DOHH2 (cell line): Measurements from ENCODE around the gene CDH4.

Experiments used
- H3F3A ChIP-seq: fragments of 200-600 bp; sonication (generic), shearing (Covaris generic); 2 replicates; pipeline ENCODE4 v1.6.0; 2016; ENCODE audit warnings: antibody characterized with exemption, mild to moderate bottlenecking; ENCODE audit not compliant: control insufficient read depth, insufficient read depth
- H3K27ac ChIP-seq: fragments of 200-600 bp; sonication (generic); 2 replicates; pipeline ENCODE4 v1.5.1; 2014; ENCODE audit warnings: low read depth, mild to moderate bottlenecking, low read length, moderate library complexity
- H3K27me3 ChIP-seq: fragments of 200-600 bp; sonication (generic); 2 replicates; pipeline ENCODE4 v1.6.1; 2014; ENCODE audit warnings: mild to moderate bottlenecking, low read length, mixed read lengths; ENCODE audit not compliant: control insufficient read depth
- H3K36me3 ChIP-seq: fragments of 200-600 bp; sonication (generic); 2 replicates; pipeline ENCODE4 v1.6.1; 2014; ENCODE audit warnings: mild to moderate bottlenecking, low read length, moderate library complexity, mixed read lengths; ENCODE audit not compliant: control insufficient read depth
- H3K4me1 ChIP-seq: fragments of 200-600 bp; sonication (generic); 2 replicates; pipeline ENCODE4 v1.6.1; 2014; ENCODE audit warnings: mild to moderate bottlenecking, low read length, mixed read lengths; ENCODE audit not compliant: control insufficient read depth
- H3K4me2 ChIP-seq: fragments of 200-600 bp; sonication (generic); 2 replicates; pipeline ENCODE4 v1.6.0; 2014; ENCODE audit warnings: mild to moderate bottlenecking, low read length, moderate library complexity
- H3K4me3 ChIP-seq: fragments of 200-600 bp; sonication (generic); 2 replicates; pipeline ENCODE4 v1.5.1; 2014; ENCODE audit warnings: mild to moderate bottlenecking, low read length, mixed read lengths
- H3K79me2 ChIP-seq: fragments of 200-600 bp; sonication (generic); 2 replicates; pipeline ENCODE4 v1.6.1; 2014; ENCODE audit warnings: mild to moderate bottlenecking, low read length, mixed read lengths; ENCODE audit not compliant: control insufficient read depth
- H3K9me2 ChIP-seq: fragments of 200-600 bp; sonication (generic); replicated peaks from 2 replicates; pipeline ENCODE4 v1.6.1; 2014; ENCODE audit warnings: mild to moderate bottlenecking, low read length, mixed read lengths; ENCODE audit not compliant: control insufficient read depth
- H3K9me3 ChIP-seq: fragments of 200-600 bp; sonication (generic); 2 replicates; pipeline ENCODE4 v1.6.1; 2014; ENCODE audit warnings: antibody characterized with exemption, low read length, mixed read lengths; ENCODE audit not compliant: control insufficient read depth, insufficient read depth
- H4K20me1 ChIP-seq: fragments of 200-600 bp; sonication (generic); 2 replicates; pipeline ENCODE4 v1.6.0; 2014; ENCODE audit warnings: low read depth, mild to moderate bottlenecking, antibody characterized with exemption, low read length, moderate library complexity; ENCODE audit not compliant: control insufficient read depth, insufficient read depth
- EZH2phosphoT487 ChIP-seq: fragments of 200-600 bp; sonication (generic); IDR thresholded peaks from 2 replicates; pipeline ENCODE4 v1.6.1; 2017; ENCODE audit warnings: borderline replicate concordance, mild to moderate bottlenecking, antibody characterized with exemption, low read length, moderate library complexity, mixed read lengths
- TF ChIP-seq, protein P1 (sequence below): fragments of 200-600 bp; sonication (generic); IDR thresholded peaks from one replicate; pipeline ENCODE4 v1.5.1; 2014; ENCODE audit warnings: antibody characterized with exemption, mild to moderate bottlenecking, low read depth, low read length; ENCODE audit not compliant: poor library complexity, severe bottlenecking

Gene CDH4

DNA sequence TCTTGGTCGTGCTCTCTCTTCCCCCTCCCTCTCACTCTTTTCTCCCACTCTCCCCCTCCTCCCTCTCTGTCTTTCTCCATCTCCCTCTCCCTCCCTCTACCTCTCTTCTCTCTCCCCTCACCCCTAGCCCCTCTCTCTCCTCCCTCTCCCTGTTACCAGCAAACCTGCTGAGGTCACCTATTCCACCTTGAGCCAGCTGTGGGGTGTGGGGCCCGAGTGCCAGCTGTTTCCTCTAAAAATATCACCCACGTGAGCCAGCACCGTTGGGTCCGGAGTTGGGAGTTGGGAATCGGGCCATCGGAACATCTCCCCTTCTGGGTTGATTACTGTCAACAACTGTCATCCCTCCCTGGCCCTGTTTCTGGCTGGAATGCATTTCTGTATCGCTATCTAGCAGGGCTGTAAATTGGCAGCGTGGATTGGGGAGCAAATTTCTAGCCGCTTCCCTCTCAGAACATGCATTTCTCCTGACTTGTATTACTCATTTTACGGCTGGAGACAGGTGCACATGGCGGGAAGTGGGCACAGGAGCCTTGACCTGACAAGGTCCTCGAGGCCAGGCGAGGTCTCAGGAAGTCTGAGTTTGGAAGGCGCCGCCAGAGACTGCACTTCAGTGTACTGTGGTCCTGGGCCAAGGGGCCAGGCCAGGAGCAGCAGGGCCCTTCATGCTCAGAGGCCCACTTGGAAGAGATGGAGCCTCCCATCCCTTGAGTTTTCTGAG lies 165.3 kb downstream of the CDH4 start:
- no peaks in the 10 kb centered on the region for H3K36me3 ChIP-seq
- no peak overlapping the region for H3K4me3 ChIP-seq
- no peak overlapping the region for H3K27ac ChIP-seq
- H3K27me3 ChIP-seq: no peaks in the 10 kb centered on the region
- H3K4me2 ChIP-seq: no peak overlapping the region
- no peaks in the 10 kb centered on the region for H3F3A ChIP-seq
- H3K9me2 ChIP-seq: no peaks in the 10 kb centered on the region
- TF ChIP-seq, protein P1, sequence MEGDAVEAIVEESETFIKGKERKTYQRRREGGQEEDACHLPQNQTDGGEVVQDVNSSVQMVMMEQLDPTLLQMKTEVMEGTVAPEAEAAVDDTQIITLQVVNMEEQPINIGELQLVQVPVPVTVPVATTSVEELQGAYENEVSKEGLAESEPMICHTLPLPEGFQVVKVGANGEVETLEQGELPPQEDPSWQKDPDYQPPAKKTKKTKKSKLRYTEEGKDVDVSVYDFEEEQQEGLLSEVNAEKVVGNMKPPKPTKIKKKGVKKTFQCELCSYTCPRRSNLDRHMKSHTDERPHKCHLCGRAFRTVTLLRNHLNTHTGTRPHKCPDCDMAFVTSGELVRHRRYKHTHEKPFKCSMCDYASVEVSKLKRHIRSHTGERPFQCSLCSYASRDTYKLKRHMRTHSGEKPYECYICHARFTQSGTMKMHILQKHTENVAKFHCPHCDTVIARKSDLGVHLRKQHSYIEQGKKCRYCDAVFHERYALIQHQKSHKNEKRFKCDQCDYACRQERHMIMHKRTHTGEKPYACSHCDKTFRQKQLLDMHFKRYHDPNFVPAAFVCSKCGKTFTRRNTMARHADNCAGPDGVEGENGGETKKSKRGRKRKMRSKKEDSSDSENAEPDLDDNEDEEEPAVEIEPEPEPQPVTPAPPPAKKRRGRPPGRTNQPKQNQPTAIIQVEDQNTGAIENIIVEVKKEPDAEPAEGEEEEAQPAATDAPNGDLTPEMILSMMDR: no peak
- no peak for TF ChIP-seq EZH2phosphoT487
- H4K20me1 ChIP-seq: no peaks in the 10 kb centered on the region
- H3K4me1 ChIP-seq: no peaks in the 10 kb centered on the region
- no peaks in the 10 kb centered on the region for H3K79me2 ChIP-seq
- no peaks in the 10 kb centered on the region for H3K9me3 ChIP-seq

DNA sequence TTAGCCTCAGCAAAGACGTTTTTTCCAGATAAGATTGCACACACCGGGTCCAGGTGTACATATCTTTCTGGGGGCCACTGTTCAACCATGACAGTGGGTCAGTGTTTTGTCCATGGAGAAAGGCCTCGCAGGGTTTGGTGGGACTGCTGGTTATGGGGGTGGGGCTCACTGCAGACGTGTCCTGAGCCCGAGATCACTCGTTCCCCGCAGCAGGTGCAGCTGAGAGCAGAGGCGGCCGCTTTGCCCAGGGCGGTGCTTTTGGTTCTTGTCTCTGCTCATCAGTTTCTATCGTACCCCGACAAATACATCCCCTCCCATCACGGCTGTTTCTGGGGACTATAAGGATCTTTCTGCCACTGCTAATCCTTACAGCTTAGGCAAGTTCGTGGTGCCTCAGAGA lies 166.9 kb downstream of the CDH4 start:
- H3K9me2 ChIP-seq: no peaks in the 10 kb centered on the region
- H3K27me3 ChIP-seq: no peaks in the 10 kb centered on the region
- no peak overlapping the region for H3K4me3 ChIP-seq
- H3F3A ChIP-seq: no peaks in the 10 kb centered on the region
- no peaks in the 10 kb centered on the region for H3K79me2 ChIP-seq
- H3K36me3 ChIP-seq: no peaks in the 10 kb centered on the region
- H3K27ac ChIP-seq: no peak overlapping the region
- TF ChIP-seq, protein P1: no peak
- no peak for TF ChIP-seq EZH2phosphoT487
- no peaks in the 10 kb centered on the region for H3K4me1 ChIP-seq
- H3K4me2 ChIP-seq: no peak overlapping the region
- no peaks in the 10 kb centered on the region for H3K9me3 ChIP-seq
- no peaks in the 10 kb centered on the region for H4K20me1 ChIP-seq

DNA sequence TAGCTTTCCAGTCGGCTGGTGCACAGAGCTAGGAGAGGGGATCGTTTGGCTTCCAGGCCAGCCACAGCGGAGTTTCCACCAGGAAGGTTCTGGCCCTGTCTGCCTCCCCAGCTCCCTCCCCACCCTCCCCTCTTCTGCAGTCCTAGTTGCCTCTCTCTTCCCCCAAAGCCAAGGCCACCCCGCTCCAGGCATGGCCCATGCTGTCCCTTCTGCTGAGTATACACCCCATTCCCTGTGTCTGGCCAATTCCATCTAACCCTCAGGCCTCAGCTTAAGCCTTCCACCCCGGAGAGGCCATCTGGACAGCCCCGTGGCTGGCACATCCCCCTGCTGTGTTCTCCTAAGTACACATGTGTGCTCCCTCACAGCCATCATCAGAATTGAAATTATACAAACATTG lies 167.4 kb downstream of the CDH4 start:
- H3K4me1 ChIP-seq: no peaks in the 10 kb centered on the region
- H4K20me1 ChIP-seq: no peaks in the 10 kb centered on the region
- no peak overlapping the region for H3K4me3 ChIP-seq
- TF ChIP-seq, protein P1: no peak
- H3K36me3 ChIP-seq: no peaks in the 10 kb centered on the region
- H3K79me2 ChIP-seq: no peaks in the 10 kb centered on the region
- H3K9me3 ChIP-seq: no peaks in the 10 kb centered on the region
- H3K27ac ChIP-seq: no peak overlapping the region
- no peaks in the 10 kb centered on the region for H3K9me2 ChIP-seq
- no peaks in the 10 kb centered on the region for H3F3A ChIP-seq
- H3K4me2 ChIP-seq: no peak overlapping the region
- no peaks in the 10 kb centered on the region for H3K27me3 ChIP-seq

DNA sequence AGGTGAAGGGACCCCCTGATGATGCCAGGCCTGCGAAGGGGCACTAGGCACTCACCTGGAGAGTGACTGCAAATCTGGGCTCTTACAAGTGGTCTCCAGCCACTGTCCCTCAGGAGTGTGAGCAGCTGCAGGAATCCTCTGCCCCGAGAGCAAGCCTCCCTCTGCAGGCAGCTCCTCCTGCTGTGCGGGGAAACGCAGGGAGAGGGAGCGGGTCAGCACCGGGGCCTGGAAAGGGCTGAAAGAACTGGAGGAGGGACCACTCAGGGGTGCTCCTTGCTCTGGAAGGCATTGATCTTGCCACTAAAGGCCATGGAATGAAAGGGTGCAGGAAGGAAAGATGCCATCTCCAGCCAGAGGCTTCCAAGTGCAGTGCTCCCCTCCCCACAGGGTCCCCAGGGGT lies 168.0 kb downstream of the CDH4 start:
- Histone ChIP-seq H3K4me1 (no peaks in the 10 kb centered on the region), H3K36me3 (no peaks in the 10 kb centered on the region), H3K27ac (no peak overlapping the region), H3K79me2 (no peaks in the 10 kb centered on the region), H3K9me3 (no peaks in the 10 kb centered on the region), H3F3A (no peaks in the 10 kb centered on the region), H3K4me3 (no peak overlapping the region), H3K9me2 (no peaks in the 10 kb centered on the region), H3K4me2 (no peak overlapping the region), H4K20me1 (no peaks in the 10 kb centered on the region), H3K27me3 (no peaks in the 10 kb centered on the region)
- TF ChIP-seq, protein P1: no peak
- TF ChIP-seq EZH2phosphoT487: no peak
